ENCODE data around the gene MFSD12.

- TF ChIP-seq, protein P1, sequence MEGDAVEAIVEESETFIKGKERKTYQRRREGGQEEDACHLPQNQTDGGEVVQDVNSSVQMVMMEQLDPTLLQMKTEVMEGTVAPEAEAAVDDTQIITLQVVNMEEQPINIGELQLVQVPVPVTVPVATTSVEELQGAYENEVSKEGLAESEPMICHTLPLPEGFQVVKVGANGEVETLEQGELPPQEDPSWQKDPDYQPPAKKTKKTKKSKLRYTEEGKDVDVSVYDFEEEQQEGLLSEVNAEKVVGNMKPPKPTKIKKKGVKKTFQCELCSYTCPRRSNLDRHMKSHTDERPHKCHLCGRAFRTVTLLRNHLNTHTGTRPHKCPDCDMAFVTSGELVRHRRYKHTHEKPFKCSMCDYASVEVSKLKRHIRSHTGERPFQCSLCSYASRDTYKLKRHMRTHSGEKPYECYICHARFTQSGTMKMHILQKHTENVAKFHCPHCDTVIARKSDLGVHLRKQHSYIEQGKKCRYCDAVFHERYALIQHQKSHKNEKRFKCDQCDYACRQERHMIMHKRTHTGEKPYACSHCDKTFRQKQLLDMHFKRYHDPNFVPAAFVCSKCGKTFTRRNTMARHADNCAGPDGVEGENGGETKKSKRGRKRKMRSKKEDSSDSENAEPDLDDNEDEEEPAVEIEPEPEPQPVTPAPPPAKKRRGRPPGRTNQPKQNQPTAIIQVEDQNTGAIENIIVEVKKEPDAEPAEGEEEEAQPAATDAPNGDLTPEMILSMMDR (IDR thresholded peaks at IDR 0.05) = no peak
- no peak for TF ChIP-seq POLR2A (IDR thresholded peaks at IDR 0.05)
These were observed 45.7 kb downstream of the MFSD12 start for GRCh38 chr19:3511506-3512251.
